GM12878 (cell line): ENCODE measurements around the gene NPAS3. TPM values are rescaled to one million over a fixed set of nuclear protein-coding genes. Genes with fewer than 3 reads are reported as not detected.

Source experiments
- CHD2 ChIP-seq: IDR thresholded peaks from 2 replicates; pipeline ENCODE4 v1.6.1; 2011; ENCODE audit warnings: low read depth, low read length, improper control_type of control experiment, borderline replicate concordance
- HSF1 ChIP-seq: fragments of 150-350 bp; IDR thresholded peaks from 2 replicates; pipeline ENCODE4 v1.6.1; 2014; ENCODE audit warnings: mild to moderate bottlenecking, low read depth, low read length
- IKZF1 ChIP-seq: fragments of 450-650 bp; conservative IDR thresholded peaks from 2 replicates; pipeline ENCODE4 v1.6.1; 2017; ENCODE audit warnings: antibody characterized with exemption, mild to moderate bottlenecking
- USF2 ChIP-seq: IDR thresholded peaks from 2 replicates; pipeline ENCODE4 v1.6.1; 2011; ENCODE audit warnings: low read depth, low read length, improper control_type of control experiment, borderline replicate concordance
- ZNF24 ChIP-seq: fragments of 450-650 bp; IDR thresholded peaks from 2 replicates; pipeline ENCODE4 v1.6.1; 2017; ENCODE audit warnings: antibody characterized with exemption, mild to moderate bottlenecking
- polyA plus RNA-seq, 11 experiments: library from polyadenylated mRNA; depleted of rRNA in 4 of 11; unstranded in 6 of 11; stranded (reverse) in 5 of 11; fragments of >200 nt; fragmentation: Nextera tagmentation in 4 of 11; fragmentation: Illumina TruSeq in 1 of 11; extraction: Ambion mirVana in 4 of 11; extraction: Trizol in 1 of 11; gene quantifications; 1 replicate in 1 of 11; 2 replicates in 10 of 11; pipeline versions ENCODE4 v1.2.1 to v1.2.3, GENCODE V29; 2011 to 2016; ENCODE audit warnings: inconsistent platforms in 2 of 11, missing spikeins in 2 of 11, low read depth in 1 of 11
- total RNA-seq, 4 experiments: library from RNA; depleted of rRNA in 3 of 4; stranded (reverse); fragments of >200 nt in 3 of 4; fragmentation: Illumina TruSeq in 1 of 4; extraction: Trizol in 1 of 4; gene quantifications; 2 replicates each; pipeline versions ENCODE4 v1.2.1 to v1.2.3, GENCODE V29; 2013 to 2021
- TF ChIP-seq, protein P1 (sequence below), 3 experiments: IDR thresholded peaks in 2 of 3; conservative IDR thresholded peaks in 1 of 3; 2 replicates each; pipeline ENCODE4 v1.5.1; 2011; ENCODE audit warnings: low read depth in 3 of 3, low read length in 3 of 3, mild to moderate bottlenecking in 3 of 3, control low read depth in 2 of 3, moderate library complexity in 2 of 3, inconsistent platforms in 1 of 3, mixed read lengths in 1 of 3; ENCODE audit not compliant: control insufficient read depth in 2 of 3, insufficient read depth in 1 of 3; ENCODE audit errors: extremely low read depth in 1 of 3

Gene NPAS3
- total and polyA plus RNA-seq, 10 of the 15 experiments (the other 5 are each of a cell fraction or from before 2014, with no cell fraction given), result under 0.01 to 2.7 (median 0.03) TPM; not detected in 6

DNA sequence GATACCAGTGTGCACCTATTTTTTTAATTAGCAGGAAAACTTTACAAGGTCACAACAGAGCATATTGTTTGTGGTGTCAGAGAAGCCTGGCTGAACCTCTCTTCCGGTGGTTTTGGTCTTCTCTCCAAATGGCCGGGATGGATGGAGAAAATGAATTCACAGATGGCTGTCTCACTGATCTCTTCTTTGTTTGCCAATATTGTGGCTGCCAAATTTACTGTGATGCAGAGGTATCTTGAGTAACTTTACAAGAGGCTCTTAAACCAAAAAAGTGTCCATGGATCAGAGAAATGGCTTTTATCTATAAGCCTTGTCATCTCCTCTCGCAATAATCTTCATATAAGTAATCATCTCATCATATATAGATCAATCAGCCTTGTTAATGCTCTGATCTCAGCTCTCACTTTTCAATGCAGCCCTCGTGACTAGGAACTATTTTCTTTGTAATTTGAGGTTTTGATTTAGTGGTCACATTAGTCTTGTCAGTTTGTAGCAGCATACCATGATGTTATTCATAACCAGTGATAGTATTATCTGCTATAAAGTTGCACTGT, 704.1 kb downstream of the NPAS3 start (continued):
- TF ChIP-seq HSF1 (no peak), CHD2 (no peak), ZNF24 (no peak), USF2 (no peak), IKZF1 (no peak)
- TF ChIP-seq, protein P1, sequence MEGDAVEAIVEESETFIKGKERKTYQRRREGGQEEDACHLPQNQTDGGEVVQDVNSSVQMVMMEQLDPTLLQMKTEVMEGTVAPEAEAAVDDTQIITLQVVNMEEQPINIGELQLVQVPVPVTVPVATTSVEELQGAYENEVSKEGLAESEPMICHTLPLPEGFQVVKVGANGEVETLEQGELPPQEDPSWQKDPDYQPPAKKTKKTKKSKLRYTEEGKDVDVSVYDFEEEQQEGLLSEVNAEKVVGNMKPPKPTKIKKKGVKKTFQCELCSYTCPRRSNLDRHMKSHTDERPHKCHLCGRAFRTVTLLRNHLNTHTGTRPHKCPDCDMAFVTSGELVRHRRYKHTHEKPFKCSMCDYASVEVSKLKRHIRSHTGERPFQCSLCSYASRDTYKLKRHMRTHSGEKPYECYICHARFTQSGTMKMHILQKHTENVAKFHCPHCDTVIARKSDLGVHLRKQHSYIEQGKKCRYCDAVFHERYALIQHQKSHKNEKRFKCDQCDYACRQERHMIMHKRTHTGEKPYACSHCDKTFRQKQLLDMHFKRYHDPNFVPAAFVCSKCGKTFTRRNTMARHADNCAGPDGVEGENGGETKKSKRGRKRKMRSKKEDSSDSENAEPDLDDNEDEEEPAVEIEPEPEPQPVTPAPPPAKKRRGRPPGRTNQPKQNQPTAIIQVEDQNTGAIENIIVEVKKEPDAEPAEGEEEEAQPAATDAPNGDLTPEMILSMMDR (IDR thresholded peaks at IDR 0.05 in 2 of 3, conservative IDR thresholded peaks at IDR 0.05 in 1 of 3; ENCODE audit: control insufficient read depth in 2 of 3, extremely low read depth in 1 of 3, insufficient read depth in 1 of 3, low read depth in 3 of 3, low read length in 3 of 3), result no peak
